CD4-positive, alpha-beta T cell treated with Interleukin-2 at 100 ng/mL for 4 hours (primary cell): Measurements from ENCODE around the gene NDST3.

Experiments
- DNase-seq: peaks from one replicate; pipeline ENCODE4 v3.0.0-alpha.2; 2020; ENCODE audit warnings: low spot score

NDST3 gene

DNA sequence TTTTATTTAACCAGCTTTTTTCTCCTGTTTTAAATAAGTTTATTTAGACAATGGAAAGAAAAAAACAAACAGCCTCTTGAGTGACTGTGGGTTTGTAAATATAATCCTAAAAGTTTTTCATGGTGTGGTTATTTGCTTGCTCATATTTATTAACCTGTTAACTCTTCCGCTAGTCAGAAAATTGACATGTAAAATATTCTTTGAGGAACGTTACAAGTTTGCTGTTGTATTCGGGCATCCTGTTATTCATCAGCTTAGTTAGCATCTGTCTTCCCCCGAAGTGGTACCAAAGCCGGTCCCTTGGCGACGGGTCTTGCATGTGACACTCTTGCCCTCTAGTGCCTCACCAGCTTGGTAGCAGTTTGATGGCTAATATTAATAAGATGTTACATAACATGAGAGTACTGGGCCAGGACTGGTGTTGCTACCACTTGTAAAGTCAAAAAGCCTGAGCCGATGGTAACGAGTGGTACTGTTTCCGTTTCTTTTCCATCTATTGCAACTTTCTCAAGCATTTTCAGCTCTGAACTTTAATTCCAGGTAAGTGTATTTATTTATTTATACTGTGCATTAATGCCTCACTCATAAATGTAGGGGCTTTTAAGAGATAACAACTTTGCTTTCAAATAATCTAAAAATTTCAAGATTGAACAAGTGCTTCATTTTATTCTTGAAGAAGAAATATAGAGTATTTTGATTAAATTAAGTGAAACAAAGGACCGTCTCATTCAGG lies at the start of gene NDST3:
TSS of gene NDST3 (plus strand) at position 434 of the 733 bp plus-strand sequence. CDS start 19,425 bp downstream, outside the sequence.
- DNase-seq: no peak

GRCh38 chr4:117986321-117986720 lies 48.0 kb upstream of the NDST3 start:
- no peak for DNase-seq

DNA sequence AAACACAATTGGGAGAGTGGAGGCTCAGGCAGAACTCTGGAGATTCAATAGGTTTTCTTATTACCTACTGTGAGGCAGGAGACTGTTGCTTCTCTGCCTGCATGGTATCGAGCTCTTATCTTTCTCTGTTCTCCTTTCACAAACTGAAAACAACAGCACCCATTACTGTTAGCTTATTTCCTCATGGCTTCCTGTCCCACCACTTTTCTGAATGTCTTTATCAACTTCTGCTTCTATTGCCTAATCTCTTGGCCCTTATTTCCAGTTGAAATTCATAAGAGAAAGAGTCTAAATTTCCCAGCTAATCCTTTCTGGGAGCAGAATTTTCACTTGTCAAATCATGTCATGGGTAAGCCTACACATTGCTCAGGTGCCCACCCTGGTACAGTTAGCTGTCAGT lies 46.8 kb upstream of the NDST3 start:
- no peak for DNase-seq

GRCh38 chr4:117996891-117997290 lies 37.4 kb upstream of the NDST3 start:
- no peak for DNase-seq

GRCh38 chr4:118004088-118004487 lies 30.2 kb upstream of the NDST3 start:
- DNase-seq: no peak

DNA sequence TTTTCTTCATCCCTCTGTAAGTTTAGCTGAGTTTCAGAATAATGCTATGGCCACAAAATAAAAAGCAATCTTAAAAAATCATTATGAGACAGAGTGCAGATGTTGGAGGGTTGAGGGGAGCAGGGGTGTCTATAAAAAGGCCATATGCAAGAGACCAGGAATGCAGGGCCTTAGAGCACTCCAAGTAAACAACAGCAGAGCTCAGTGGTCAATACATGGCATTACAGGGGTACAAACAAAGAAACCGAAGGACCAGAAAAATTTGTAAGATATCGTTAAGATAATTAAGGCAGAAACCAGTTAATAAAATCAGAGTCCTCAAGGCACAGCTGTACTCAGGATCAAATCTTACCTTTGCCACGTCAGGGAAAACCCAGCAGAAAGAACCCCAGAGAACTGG lies 28.4 kb upstream of the NDST3 start:
- DNase-seq: no peak

DNA sequence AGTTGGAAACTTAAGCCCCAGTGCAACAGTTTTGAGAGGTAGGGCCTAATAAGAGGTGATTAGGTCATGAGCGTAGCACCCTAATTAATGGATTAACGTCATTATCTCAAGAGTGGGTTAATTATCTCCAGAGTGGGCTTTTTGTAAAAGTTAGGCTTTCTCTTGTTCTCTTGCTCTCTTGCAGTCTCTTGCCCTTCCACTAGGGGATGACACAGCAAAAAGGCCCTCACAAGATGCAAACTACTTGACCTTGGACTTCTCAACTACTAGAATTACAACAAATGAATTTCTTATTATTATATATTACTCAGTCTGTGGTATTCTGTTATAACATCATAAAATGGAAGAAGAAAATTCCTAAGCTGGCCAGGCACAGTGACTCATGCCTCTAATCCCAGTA lies 22.1 kb upstream of the NDST3 start:
- no peak for DNase-seq

DNA sequence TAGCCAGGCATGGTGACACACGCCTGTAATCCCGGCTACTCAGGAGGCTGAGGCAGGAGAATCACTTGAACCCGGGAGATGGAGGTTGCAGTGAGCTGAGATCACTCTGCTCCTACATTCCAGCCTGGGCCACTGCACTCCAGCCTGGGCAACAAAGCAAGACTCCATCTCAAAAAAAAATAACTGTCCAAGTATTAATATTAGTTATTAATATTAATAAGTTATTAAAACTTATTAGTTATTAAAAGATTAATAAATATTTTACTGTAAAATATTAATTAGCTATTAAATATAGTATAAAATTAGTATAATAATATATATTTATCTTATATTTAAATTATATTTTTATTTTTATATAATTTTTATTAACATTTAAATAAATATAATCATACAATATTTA lies 19.5 kb upstream of the NDST3 start:
- DNase-seq: no peak

DNA sequence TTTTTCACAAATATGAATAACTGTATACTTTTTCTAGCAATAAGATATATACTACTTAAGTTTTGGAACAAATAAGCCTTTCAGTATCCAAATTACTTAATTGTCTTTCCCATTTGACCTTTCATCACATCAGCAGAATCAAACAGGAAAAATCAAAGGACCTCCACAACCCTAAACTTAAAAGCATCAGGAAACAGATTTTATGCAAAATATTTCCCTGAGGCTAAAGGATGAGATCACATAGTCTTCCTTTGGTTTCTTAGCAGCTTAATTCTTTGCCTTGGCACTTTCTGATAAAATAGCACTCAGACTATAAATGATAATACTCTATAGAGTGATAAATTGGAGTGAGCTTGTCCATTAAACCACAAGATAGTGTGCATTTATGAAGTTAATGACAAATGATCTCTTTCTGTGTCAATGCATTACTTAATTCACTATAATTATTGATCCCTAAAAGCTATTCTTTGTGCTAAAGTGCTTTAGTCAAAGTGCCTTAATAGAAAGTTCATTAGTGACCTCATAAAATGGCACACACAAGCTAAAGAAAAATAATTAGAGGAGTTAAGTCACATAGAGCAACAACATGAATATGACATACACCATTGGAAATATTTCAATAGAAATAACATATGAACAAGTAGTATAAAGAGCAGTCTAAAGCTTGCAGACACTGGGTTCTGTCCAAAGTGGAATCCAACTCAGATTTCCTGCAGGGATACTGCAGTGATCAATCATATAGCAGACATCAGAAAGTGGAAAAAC lies 15.7 kb upstream of the NDST3 start:
- no peak for DNase-seq

DNA sequence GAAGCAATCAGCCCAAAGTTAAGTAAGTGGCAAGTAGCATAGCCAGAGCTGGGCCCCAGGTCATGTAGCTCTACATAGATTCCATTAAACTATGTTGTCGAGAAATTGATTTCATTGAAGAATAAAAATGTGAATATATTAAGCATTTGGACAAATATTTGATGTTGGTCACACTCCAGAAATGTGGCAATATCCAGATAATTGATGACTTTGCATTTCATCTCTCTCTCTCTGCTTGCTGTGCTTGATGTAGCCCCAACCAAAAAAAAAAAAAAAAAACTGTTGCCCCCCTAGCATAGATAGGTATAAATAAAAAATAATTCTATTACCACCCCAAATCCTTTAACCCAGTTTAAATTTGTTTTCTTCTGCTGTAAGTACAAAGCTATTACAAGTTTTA lies 7.5 kb upstream of the NDST3 start:
- no peak for DNase-seq

DNA sequence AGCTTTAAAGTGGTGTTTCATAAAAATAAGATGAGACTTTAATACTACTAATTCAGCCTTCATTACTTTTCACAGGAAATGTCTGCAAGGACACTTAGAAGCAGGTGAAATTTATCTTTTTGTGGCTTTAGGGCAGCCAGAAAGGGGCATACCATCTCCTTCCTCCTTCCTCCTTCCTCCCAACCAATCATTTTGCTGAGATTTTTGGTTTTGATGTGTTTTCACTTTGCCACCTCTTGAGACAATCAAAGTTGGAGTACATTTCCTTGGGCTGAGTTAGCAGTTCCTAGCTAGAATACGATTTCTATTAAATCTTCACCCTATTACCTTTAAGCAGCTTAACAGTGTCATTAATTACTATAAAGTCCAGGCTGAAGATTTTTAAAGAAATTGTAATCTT lies 5.1 kb upstream of the NDST3 start:
- DNase-seq: no peak

- no peak for DNase-seq
Measured at GRCh38 chr4:118032691-118033090, 1.6 kb upstream of the NDST3 start.

- no peak for DNase-seq
Measured at GRCh38 chr4:118033148-118034052, 886 bp upstream of the NDST3 start.

- no peak for DNase-seq
Measured at GRCh38 chr4:118035309-118035708, 1.0 kb downstream of the NDST3 start.

GRCh38 chr4:118036336-118036735 lies 2.0 kb downstream of the NDST3 start:
- DNase-seq: no peak

DNA sequence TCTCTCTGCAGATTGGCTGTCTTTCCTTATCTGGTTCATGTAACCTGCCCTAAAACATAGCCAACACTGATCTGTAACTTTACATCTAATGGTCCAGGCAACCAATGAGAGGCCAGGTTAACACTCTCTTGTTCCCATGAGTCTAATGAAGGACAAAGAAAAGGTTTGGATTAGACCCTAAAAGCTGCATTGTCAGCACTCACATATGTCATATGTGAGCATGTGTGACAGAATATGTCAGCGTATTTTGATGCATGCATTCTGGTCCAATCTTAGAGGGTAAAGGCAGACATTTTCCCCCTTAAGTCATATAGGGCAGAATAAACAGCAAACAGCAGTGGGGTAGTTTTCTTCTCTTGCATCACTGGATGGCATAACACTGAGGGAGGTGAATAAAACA lies 3.7 kb downstream of the NDST3 start:
- no peak for DNase-seq

GRCh38 chr4:118046323-118046722 lies 12.0 kb downstream of the NDST3 start:
- no peak for DNase-seq

- DNase-seq: no peak
Measured at GRCh38 chr4:118047043-118047442, 12.8 kb downstream of the NDST3 start.

GRCh38 chr4:118058955-118059354 lies 24.7 kb downstream of the NDST3 start:
- DNase-seq: no peak

DNA sequence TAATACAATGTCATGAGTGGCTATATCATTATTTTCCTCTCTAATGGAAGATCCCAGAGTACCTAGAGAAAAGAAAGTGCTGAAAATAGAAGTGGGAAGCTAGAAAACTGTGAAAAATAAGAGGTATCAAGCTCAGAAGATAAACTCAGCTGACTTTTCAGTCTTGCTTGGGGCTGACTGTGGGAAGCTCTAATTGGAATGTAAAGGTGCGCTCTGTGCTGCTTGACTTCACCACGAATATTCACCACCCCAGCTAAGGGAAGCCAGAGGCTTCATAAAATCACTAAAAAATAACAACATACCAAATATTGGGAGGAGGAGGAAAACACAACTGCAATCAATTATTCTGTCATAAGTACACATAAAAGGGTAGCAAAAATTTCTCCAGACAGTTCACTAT lies 25.1 kb downstream of the NDST3 start:
- no peak for DNase-seq

DNA sequence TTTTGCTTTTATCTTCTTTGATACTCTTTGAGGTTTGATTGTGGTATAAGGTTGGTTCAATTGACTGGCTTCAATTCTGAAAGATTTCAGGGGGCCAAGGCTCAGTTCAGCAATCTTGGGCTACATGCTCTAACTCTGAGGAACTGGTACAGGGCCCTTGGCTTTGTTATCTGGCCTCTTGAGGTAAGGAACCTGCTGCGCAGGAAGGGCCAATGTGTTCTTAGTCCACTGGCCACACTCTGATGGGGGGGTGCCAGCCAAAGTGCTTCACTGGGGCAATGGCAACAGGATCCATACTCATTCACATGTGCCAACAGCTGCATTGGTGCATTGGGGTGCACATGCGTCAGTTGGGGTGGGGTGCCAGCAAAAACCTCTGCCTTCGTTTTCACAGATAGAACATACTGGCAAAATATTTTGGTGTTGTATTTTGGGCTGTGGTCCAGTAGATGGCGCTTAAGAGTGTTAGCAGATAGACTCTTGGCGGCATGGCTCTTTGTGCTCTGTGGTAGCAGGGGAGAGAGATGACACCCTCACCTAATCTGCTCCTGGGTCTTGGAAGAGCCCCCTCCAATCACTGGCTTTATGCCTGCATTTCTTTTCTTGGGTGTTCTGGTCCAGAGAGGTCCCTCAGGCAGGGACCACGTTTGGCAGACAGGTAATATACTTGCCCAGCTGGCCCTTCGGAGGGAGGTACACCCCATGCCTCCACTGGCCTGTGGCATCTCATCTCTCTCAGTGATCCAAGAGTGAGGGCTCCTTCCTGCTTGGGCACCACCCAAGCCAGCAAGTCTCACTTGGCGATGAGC lies 42.9 kb downstream of the NDST3 start:
- DNase-seq: no peak

- no peak for DNase-seq
Measured at GRCh38 chr4:118077767-118078105, 43.5 kb downstream of the NDST3 start.
